ENCODE measurements around the gene CCDC170.

The CCDC170 gene

GRCh38 chr6:151524059-151524458 lies 30.2 kb downstream of the CCDC170 start:
- DNase-seq, result no peak
- no peaks in the 10 kb centered on the region for H3K36me3 ChIP-seq
- H3K27me3 ChIP-seq (ENCODE audit: insufficient read depth, low read depth, severe bottlenecking), result no peaks in the 10 kb centered on the region
- H3K27ac ChIP-seq, result no peak overlapping the region
- no peak for TF ChIP-seq CTCF (IDR thresholded peaks at IDR 0.05; ENCODE audit: low read depth, low read length)
- H3K4me3 ChIP-seq (ENCODE audit: low read depth, low read length), result no peak overlapping the region
- peaks cover 7% of the 10 kb centered on the region for H3K9me3 ChIP-seq (ENCODE audit: severe bottlenecking)

- H3K27me3 ChIP-seq (ENCODE audit: insufficient read depth, low read depth, severe bottlenecking), result no peaks in the 10 kb centered on the region
- H3K4me3 ChIP-seq (ENCODE audit: low read depth, low read length), result no peak overlapping the region
- TF ChIP-seq CTCF (IDR thresholded peaks at IDR 0.05; ENCODE audit: low read depth, low read length), result no peak
- H3K9me3 ChIP-seq (ENCODE audit: severe bottlenecking), result no peaks in the 10 kb centered on the region
- no peak overlapping the region for H3K27ac ChIP-seq
- no peaks in the 10 kb centered on the region for H3K36me3 ChIP-seq
- DNase-seq, result no peak
These were observed 40.8 kb downstream of the CCDC170 start for GRCh38 chr6:151534576-151534975.

GRCh38 chr6:151535476-151536187 lies 41.8 kb downstream of the CCDC170 start:
- no peak overlapping the region for H3K27ac ChIP-seq
- no peak overlapping the region for H3K4me3 ChIP-seq (ENCODE audit: low read depth, low read length)
- no peaks in the 10 kb centered on the region for H3K36me3 ChIP-seq
- H3K27me3 ChIP-seq (ENCODE audit: insufficient read depth, low read depth, severe bottlenecking), result no peaks in the 10 kb centered on the region
- DNase-seq, result no peak
- peaks cover 3% of the 10 kb centered on the region for H3K9me3 ChIP-seq (ENCODE audit: severe bottlenecking)
- TF ChIP-seq CTCF (IDR thresholded peaks at IDR 0.05; ENCODE audit: low read depth, low read length), result no peak

GRCh38 chr6:151536188-151536479 lies 42.3 kb downstream of the CCDC170 start:
- H3K9me3 ChIP-seq (ENCODE audit: severe bottlenecking), result peaks cover 3% of the 10 kb centered on the region
- H3K27me3 ChIP-seq (ENCODE audit: insufficient read depth, low read depth, severe bottlenecking), result no peaks in the 10 kb centered on the region
- no peak for TF ChIP-seq CTCF (IDR thresholded peaks at IDR 0.05; ENCODE audit: low read depth, low read length)
- no peak overlapping the region for H3K27ac ChIP-seq
- no peak overlapping the region for H3K4me3 ChIP-seq (ENCODE audit: low read depth, low read length)
- H3K36me3 ChIP-seq, result no peaks in the 10 kb centered on the region
- no peak for DNase-seq

- no peaks in the 10 kb centered on the region for H3K36me3 ChIP-seq
- TF ChIP-seq CTCF (IDR thresholded peaks at IDR 0.05; ENCODE audit: low read depth, low read length), result no peak
- no peak for DNase-seq
- no peak overlapping the region for H3K27ac ChIP-seq
- H3K4me3 ChIP-seq (ENCODE audit: low read depth, low read length), result no peak overlapping the region
- H3K27me3 ChIP-seq (ENCODE audit: insufficient read depth, low read depth, severe bottlenecking), result no peaks in the 10 kb centered on the region
- peaks cover 3% of the 10 kb centered on the region for H3K9me3 ChIP-seq (ENCODE audit: severe bottlenecking)
These were observed 43.7 kb downstream of the CCDC170 start for GRCh38 chr6:151537556-151537955.

All from WERI-Rb-1 (cell line).